SK-N-SH treated with all-trans-retinoic acid at 6 μM for 48 hours (cell line): ENCODE data around the gene GTF3C2.

Experiments
- ARNTL ChIP-seq: fragments of 450-650 bp; formaldehyde crosslinking; IDR thresholded peaks from 2 replicates; pipeline ENCODE4 v1.5.0; 2020; ENCODE audit warnings: low read depth, mild to moderate bottlenecking, moderate library complexity, borderline replicate concordance
- CREB5 ChIP-seq: fragments of 250-450 bp; sonication (Bioruptor Pico); IDR thresholded peaks from 2 replicates; pipeline ENCODE4 v1.5.1; 2020; ENCODE audit warnings: low read depth, mild to moderate bottlenecking, moderate library complexity
- CSDC2 ChIP-seq: fragments of 250-450 bp; sonication (Bioruptor Pico); IDR thresholded peaks from 2 replicates; pipeline ENCODE4 v1.5.0; 2020; ENCODE audit warnings: mild to moderate bottlenecking, moderate library complexity
- ISL1 ChIP-seq: fragments of 250-450 bp; sonication (Bioruptor Pico); IDR thresholded peaks from 2 replicates; pipeline ENCODE4 v2.1.2; 2022; ENCODE audit warnings: mild to moderate bottlenecking, moderate library complexity
- OSR1 ChIP-seq: fragments of 250-450 bp; sonication (Bioruptor Pico); IDR thresholded peaks from 2 replicates; pipeline ENCODE4 v1.8.0; 2022; ENCODE audit warnings: moderate library complexity, mild to moderate bottlenecking, inconsistent platforms
- PATZ1 ChIP-seq: fragments of 250-450 bp; sonication (Bioruptor Pico); IDR thresholded peaks from 2 replicates; pipeline ENCODE4 v1.8.0; 2020; ENCODE audit warnings: mild to moderate bottlenecking, moderate library complexity, borderline replicate concordance
- POU6F1 ChIP-seq: fragments of 250-450 bp; sonication (Bioruptor Pico); IDR thresholded peaks from 2 replicates; pipeline ENCODE4 v1.8.0; 2021; ENCODE audit warnings: low read depth, mild to moderate bottlenecking, moderate library complexity, borderline replicate concordance
- PPARA ChIP-seq: fragments of 250-450 bp; sonication (Bioruptor Pico); IDR thresholded peaks from 2 replicates; pipeline ENCODE4 v1.5.0; 2020; ENCODE audit warnings: mild to moderate bottlenecking, borderline replicate concordance
- RARB ChIP-seq: fragments of 250-450 bp; sonication (Bioruptor Pico); IDR thresholded peaks from 2 replicates; pipeline ENCODE4 v1.8.0; 2021; ENCODE audit warnings: mild to moderate bottlenecking, moderate library complexity
- TOX ChIP-seq: fragments of 250-450 bp; sonication (Bioruptor Pico); IDR thresholded peaks from 2 replicates; pipeline ENCODE4 v1.8.0; 2021; ENCODE audit warnings: mild to moderate bottlenecking, moderate library complexity, borderline replicate concordance
- ZFP30 ChIP-seq: fragments of 450-650 bp; formaldehyde crosslinking; IDR thresholded peaks from 2 replicates; pipeline ENCODE4 v1.5.0; 2022; ENCODE audit warnings: mild to moderate bottlenecking, moderate library complexity
- ZNF565 ChIP-seq: fragments of 450-650 bp; formaldehyde crosslinking; conservative IDR thresholded peaks from 2 replicates; pipeline ENCODE4 v1.5.0; 2020; ENCODE audit warnings: low read depth, mild to moderate bottlenecking, moderate library complexity
- ZNF8 ChIP-seq: fragments of 450-650 bp; formaldehyde crosslinking; IDR thresholded peaks from 2 replicates; pipeline ENCODE4 v1.5.0; 2020; ENCODE audit warnings: mild to moderate bottlenecking, moderate library complexity
- TF ChIP-seq, protein P1 (sequence below): fragments of 250-450 bp; sonication (Bioruptor Pico); IDR thresholded peaks from 2 replicates; pipeline ENCODE4 v1.5.0; 2020; ENCODE audit warnings: mild to moderate bottlenecking, moderate library complexity

GRCh38 chr2:27398962-27399361 lies 42.4 kb upstream of the GTF3C2 start:
- TF ChIP-seq PATZ1 (CRISPR knock-in tag): no peak
- TF ChIP-seq ZNF8 (CRISPR knock-in tag): no peak
- no peak for TF ChIP-seq CSDC2 (CRISPR knock-in tag)
- TF ChIP-seq, protein P1, sequence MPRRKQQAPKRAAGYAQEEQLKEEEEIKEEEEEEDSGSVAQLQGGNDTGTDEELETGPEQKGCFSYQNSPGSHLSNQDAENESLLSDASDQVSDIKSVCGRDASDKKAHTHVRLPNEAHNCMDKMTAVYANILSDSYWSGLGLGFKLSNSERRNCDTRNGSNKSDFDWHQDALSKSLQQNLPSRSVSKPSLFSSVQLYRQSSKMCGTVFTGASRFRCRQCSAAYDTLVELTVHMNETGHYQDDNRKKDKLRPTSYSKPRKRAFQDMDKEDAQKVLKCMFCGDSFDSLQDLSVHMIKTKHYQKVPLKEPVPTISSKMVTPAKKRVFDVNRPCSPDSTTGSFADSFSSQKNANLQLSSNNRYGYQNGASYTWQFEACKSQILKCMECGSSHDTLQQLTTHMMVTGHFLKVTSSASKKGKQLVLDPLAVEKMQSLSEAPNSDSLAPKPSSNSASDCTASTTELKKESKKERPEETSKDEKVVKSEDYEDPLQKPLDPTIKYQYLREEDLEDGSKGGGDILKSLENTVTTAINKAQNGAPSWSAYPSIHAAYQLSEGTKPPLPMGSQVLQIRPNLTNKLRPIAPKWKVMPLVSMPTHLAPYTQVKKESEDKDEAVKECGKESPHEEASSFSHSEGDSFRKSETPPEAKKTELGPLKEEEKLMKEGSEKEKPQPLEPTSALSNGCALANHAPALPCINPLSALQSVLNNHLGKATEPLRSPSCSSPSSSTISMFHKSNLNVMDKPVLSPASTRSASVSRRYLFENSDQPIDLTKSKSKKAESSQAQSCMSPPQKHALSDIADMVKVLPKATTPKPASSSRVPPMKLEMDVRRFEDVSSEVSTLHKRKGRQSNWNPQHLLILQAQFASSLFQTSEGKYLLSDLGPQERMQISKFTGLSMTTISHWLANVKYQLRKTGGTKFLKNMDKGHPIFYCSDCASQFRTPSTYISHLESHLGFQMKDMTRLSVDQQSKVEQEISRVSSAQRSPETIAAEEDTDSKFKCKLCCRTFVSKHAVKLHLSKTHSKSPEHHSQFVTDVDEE (CRISPR knock-in tag): no peak
- no peak for TF ChIP-seq OSR1 (CRISPR knock-in tag)
- TF ChIP-seq ARNTL (CRISPR knock-in tag): no peak
- no peak for TF ChIP-seq ZNF565 (CRISPR knock-in tag)
- TF ChIP-seq CREB5: no peak
- TF ChIP-seq PPARA: no peak
- TF ChIP-seq RARB (CRISPR knock-in tag): no peak
- no peak for TF ChIP-seq POU6F1 (CRISPR knock-in tag)
- TF ChIP-seq TOX (CRISPR knock-in tag): no peak
- no peak for TF ChIP-seq ZFP30 (CRISPR knock-in tag)
- TF ChIP-seq ISL1 (CRISPR knock-in tag): no peak
